ENCODE results near the gene ZNF672. TPM values are rescaled to one million over a fixed set of nuclear protein-coding genes. Genes with fewer than 3 reads are reported as not detected.

The ZNF672 gene
- total and polyA plus RNA-seq, 2 experiments from 2014 or later: 10.3 to 39.7 TPM

DNA sequence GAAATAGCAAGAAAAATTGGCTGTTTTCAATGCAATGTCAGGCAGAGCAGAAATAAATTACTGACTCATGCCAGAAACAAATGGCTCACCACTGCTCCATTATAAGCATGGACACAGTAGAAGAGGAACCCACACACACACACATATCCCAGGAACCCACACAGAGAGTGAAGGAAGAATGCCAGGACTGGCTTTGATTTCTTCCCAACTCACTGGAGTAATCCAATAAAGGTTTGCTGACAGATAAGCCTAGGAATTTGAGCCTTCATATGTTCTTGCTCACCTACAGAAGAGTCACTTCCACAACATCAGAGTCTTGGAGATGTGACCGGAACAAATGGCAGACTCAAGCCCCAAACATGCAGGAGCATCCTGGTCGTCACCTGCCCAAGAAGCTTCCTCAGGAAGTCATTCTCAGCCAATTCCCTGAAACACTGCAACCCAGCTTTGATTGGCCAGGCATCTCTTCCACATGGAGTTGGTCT lies 14.5 kb upstream of the ZNF672 start:
- H3K4me3 ChIP-seq: no peak overlapping the region
- no peak overlapping the region for H2AFZ ChIP-seq
- H3K4me1 Mint-ChIP-seq: peaks cover 35% of the 10 kb centered on the region
- peaks cover 51% of the 10 kb centered on the region for H3K79me2 ChIP-seq (replicated peaks; ENCODE audit: insufficient read depth)
- ATAC-seq (no peak), DNase-seq (ENCODE audit: low spot score) (no peak)
- H3K27ac ChIP-seq (ENCODE audit: low read depth): no peak overlapping the region
- H3K9me2 ChIP-seq (ENCODE audit: insufficient read depth): no peaks in the 10 kb centered on the region; the same call in 1 of the 2 replicates
- no peaks in the 10 kb centered on the region for H3K9me3 Mint-ChIP-seq
- H3K4me1 ChIP-seq (ENCODE audit: insufficient read depth): peaks cover 10% of the 10 kb centered on the region
- no peaks in the 10 kb centered on the region for H3K27me3 ChIP-seq (ENCODE audit: insufficient read depth)
- H3K4me3 Mint-ChIP-seq: peak overlapping the region; percentile 89; the same call in 1 of the 3 replicates
- TF ChIP-seq, protein P1, sequence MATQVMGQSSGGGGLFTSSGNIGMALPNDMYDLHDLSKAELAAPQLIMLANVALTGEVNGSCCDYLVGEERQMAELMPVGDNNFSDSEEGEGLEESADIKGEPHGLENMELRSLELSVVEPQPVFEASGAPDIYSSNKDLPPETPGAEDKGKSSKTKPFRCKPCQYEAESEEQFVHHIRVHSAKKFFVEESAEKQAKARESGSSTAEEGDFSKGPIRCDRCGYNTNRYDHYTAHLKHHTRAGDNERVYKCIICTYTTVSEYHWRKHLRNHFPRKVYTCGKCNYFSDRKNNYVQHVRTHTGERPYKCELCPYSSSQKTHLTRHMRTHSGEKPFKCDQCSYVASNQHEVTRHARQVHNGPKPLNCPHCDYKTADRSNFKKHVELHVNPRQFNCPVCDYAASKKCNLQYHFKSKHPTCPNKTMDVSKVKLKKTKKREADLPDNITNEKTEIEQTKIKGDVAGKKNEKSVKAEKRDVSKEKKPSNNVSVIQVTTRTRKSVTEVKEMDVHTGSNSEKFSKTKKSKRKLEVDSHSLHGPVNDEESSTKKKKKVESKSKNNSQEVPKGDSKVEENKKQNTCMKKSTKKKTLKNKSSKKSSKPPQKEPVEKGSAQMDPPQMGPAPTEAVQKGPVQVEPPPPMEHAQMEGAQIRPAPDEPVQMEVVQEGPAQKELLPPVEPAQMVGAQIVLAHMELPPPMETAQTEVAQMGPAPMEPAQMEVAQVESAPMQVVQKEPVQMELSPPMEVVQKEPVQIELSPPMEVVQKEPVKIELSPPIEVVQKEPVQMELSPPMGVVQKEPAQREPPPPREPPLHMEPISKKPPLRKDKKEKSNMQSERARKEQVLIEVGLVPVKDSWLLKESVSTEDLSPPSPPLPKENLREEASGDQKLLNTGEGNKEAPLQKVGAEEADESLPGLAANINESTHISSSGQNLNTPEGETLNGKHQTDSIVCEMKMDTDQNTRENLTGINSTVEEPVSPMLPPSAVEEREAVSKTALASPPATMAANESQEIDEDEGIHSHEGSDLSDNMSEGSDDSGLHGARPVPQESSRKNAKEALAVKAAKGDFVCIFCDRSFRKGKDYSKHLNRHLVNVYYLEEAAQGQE (IDR thresholded peaks at IDR 0.05; ENCODE audit: unreplicated experiment): no peak
- TF ChIP-seq, protein P2, sequence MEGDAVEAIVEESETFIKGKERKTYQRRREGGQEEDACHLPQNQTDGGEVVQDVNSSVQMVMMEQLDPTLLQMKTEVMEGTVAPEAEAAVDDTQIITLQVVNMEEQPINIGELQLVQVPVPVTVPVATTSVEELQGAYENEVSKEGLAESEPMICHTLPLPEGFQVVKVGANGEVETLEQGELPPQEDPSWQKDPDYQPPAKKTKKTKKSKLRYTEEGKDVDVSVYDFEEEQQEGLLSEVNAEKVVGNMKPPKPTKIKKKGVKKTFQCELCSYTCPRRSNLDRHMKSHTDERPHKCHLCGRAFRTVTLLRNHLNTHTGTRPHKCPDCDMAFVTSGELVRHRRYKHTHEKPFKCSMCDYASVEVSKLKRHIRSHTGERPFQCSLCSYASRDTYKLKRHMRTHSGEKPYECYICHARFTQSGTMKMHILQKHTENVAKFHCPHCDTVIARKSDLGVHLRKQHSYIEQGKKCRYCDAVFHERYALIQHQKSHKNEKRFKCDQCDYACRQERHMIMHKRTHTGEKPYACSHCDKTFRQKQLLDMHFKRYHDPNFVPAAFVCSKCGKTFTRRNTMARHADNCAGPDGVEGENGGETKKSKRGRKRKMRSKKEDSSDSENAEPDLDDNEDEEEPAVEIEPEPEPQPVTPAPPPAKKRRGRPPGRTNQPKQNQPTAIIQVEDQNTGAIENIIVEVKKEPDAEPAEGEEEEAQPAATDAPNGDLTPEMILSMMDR (conservative IDR thresholded peaks at IDR 0.05; ENCODE audit: low read depth in 2 of 2): no peak
- TF ChIP-seq CREB1 (CRISPR knock-in tag; IDR thresholded peaks at IDR 0.05; ENCODE audit: low read depth) (no peak), NANOG (IDR thresholded peaks at IDR 0.05; ENCODE audit: borderline replicate concordance) (no peak), EZH2 (IDR thresholded peaks at IDR 0.05; ENCODE audit: low read depth, unreplicated experiment) (no peak), ZNF331 (CRISPR knock-in tag; IDR thresholded peaks at IDR 0.05; ENCODE audit: low read depth) (no peak), POLR2AphosphoS5 (IDR thresholded peaks at IDR 0.05; ENCODE audit: low read depth) (no peak), STAT1 (IDR thresholded peaks at IDR 0.05; ENCODE audit: unreplicated experiment) (no peak), EZH2phosphoT487 (IDR thresholded peaks at IDR 0.05; ENCODE audit: unreplicated experiment) (no peak), ZNF114 (CRISPR knock-in tag; IDR thresholded peaks at IDR 0.05) (no peak), JUNB (IDR thresholded peaks at IDR 0.05; ENCODE audit: unreplicated experiment) (no peak)
- TF ChIP-seq, protein P3, sequence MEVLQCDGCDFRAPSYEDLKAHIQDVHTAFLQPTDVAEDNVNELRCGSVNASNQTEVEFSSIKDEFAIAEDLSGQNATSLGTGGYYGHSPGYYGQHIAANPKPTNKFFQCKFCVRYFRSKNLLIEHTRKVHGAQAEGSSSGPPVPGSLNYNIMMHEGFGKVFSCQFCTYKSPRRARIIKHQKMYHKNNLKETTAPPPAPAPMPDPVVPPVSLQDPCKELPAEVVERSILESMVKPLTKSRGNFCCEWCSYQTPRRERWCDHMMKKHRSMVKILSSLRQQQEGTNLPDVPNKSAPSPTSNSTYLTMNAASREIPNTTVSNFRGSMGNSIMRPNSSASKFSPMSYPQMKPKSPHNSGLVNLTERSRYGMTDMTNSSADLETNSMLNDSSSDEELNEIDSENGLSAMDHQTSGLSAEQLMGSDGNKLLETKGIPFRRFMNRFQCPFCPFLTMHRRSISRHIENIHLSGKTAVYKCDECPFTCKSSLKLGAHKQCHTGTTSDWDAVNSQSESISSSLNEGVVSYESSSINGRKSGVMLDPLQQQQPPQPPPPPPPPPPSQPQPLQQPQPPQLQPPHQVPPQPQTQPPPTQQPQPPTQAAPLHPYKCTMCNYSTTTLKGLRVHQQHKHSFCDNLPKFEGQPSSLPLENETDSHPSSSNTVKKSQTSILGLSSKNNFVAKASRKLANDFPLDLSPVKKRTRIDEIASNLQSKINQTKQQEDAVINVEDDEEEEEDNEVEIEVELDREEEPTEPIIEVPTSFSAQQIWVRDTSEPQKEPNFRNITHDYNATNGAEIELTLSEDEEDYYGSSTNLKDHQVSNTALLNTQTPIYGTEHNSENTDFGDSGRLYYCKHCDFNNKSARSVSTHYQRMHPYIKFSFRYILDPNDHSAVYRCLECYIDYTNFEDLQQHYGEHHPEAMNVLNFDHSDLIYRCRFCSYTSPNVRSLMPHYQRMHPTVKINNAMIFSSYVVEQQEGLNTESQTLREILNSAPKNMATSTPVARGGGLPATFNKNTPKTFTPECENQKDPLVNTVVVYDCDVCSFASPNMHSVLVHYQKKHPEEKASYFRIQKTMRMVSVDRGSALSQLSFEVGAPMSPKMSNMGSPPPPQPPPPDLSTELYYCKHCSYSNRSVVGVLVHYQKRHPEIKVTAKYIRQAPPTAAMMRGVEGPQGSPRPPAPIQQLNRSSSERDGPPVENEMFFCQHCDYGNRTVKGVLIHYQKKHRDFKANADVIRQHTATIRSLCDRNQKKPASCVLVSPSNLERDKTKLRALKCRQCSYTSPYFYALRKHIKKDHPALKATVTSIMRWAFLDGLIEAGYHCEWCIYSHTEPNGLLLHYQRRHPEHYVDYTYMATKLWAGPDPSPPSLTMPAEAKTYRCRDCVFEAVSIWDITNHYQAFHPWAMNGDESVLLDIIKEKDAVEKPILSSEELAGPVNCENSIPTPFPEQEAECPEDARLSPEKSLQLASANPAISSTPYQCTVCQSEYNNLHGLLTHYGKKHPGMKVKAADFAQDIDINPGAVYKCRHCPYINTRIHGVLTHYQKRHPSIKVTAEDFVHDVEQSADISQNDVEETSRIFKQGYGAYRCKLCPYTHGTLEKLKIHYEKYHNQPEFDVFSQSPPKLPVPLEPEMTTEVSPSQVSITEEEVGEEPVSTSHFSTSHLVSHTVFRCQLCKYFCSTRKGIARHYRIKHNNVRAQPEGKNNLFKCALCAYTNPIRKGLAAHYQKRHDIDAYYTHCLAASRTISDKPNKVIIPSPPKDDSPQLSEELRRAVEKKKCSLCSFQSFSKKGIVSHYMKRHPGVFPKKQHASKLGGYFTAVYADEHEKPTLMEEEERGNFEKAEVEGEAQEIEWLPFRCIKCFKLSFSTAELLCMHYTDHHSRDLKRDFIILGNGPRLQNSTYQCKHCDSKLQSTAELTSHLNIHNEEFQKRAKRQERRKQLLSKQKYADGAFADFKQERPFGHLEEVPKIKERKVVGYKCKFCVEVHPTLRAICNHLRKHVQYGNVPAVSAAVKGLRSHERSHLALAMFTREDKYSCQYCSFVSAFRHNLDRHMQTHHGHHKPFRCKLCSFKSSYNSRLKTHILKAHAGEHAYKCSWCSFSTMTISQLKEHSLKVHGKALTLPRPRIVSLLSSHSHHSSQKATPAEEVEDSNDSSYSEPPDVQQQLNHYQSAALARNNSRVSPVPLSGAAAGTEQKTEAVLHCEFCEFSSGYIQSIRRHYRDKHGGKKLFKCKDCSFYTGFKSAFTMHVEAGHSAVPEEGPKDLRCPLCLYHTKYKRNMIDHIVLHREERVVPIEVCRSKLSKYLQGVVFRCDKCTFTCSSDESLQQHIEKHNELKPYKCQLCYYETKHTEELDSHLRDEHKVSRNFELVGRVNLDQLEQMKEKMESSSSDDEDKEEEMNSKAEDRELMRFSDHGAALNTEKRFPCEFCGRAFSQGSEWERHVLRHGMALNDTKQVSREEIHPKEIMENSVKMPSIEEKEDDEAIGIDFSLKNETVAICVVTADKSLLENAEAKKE (CRISPR knock-in tag; IDR thresholded peaks at IDR 0.05): no peak
- TF ChIP-seq, protein P4, sequence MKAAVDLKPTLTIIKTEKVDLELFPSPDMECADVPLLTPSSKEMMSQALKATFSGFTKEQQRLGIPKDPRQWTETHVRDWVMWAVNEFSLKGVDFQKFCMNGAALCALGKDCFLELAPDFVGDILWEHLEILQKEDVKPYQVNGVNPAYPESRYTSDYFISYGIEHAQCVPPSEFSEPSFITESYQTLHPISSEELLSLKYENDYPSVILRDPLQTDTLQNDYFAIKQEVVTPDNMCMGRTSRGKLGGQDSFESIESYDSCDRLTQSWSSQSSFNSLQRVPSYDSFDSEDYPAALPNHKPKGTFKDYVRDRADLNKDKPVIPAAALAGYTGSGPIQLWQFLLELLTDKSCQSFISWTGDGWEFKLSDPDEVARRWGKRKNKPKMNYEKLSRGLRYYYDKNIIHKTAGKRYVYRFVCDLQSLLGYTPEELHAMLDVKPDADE (IDR thresholded peaks at IDR 0.05): no peak
- no peaks in the 10 kb centered on the region for H3F3A ChIP-seq (replicated peaks; ENCODE audit: low read depth)
- H3K27ac Mint-ChIP-seq: no peak overlapping the region
- peaks cover 8% of the 10 kb centered on the region; the same call in 1 of the 2 replicates for H4K20me1 ChIP-seq (replicated peaks; ENCODE audit: insufficient read depth)
- H3K36me3 Mint-ChIP-seq (ENCODE audit: low read depth): peaks cover 36% of the 10 kb centered on the region
- H3K36me3 ChIP-seq (ENCODE audit: insufficient read depth): no peaks in the 10 kb centered on the region
- no peak overlapping the region for H3K4me2 ChIP-seq
- H3K27me3 Mint-ChIP-seq (ENCODE audit: insufficient read depth, low read depth, poor library complexity): peaks cover 6% of the 10 kb centered on the region
